H9 (cell line): Measurements from ENCODE around the gene SCIMP. TPM values are rescaled to one million over a fixed set of nuclear protein-coding genes. Genes with fewer than 3 reads are reported as not detected.

Experiments used
- DNase-seq: peaks from one replicate; pipeline ENCODE4 v3.0.0-alpha.2; 2017
- H2AFZ ChIP-seq: one replicate; pipeline ENCODE4 v1.6.1; 2013; ENCODE audit warnings: mild to moderate bottlenecking, low read length, control low read depth, moderate library complexity
- H2AK5ac ChIP-seq: 2 replicates; pipeline ENCODE4 v1.6.1; 2013; ENCODE audit warnings: low read length, control low read depth, mixed read lengths; ENCODE audit not compliant: insufficient read length
- H2BK120ac ChIP-seq: one replicate; pipeline ENCODE4 v1.6.1; 2013; ENCODE audit warnings: low read depth, mild to moderate bottlenecking, low read length, control low read depth, inconsistent platforms; ENCODE audit not compliant: poor library complexity, severe bottlenecking
- H2BK12ac ChIP-seq: 2 replicates; pipeline ENCODE4 v1.6.1; 2013; ENCODE audit warnings: low read length, control low read depth, mixed read lengths, low read depth; ENCODE audit not compliant: insufficient read length
- H2BK15ac ChIP-seq: 2 replicates; pipeline ENCODE4 v1.6.1; 2013; ENCODE audit warnings: low read depth, low read length, control low read depth
- H2BK20ac ChIP-seq: one replicate; pipeline ENCODE4 v1.6.1; 2013; ENCODE audit warnings: low read depth, mild to moderate bottlenecking, low read length, control low read depth, inconsistent platforms; ENCODE audit not compliant: poor library complexity, severe bottlenecking
- H2BK5ac ChIP-seq: 2 replicates; pipeline ENCODE4 v1.6.1; 2013; ENCODE audit warnings: low read length, control low read depth, mixed read lengths; ENCODE audit not compliant: insufficient read length
- H3K14ac ChIP-seq: 2 replicates; pipeline ENCODE4 v1.6.1; 2013; ENCODE audit warnings: low read length, control low read depth; ENCODE audit not compliant: insufficient read depth
- H3K18ac ChIP-seq: 2 replicates; pipeline ENCODE4 v1.6.1; 2013; ENCODE audit warnings: low read depth, mild to moderate bottlenecking, mixed read lengths, low read length, control low read depth; ENCODE audit not compliant: insufficient read length
- H3K23ac ChIP-seq: 2 replicates; pipeline ENCODE4 v1.6.1; 2013; ENCODE audit warnings: low read length, control low read depth, mixed read lengths, low read depth; ENCODE audit not compliant: insufficient read length
- H3K23me2 ChIP-seq: 2 replicates; pipeline ENCODE4 v1.6.1; 2013; ENCODE audit warnings: low read depth, mild to moderate bottlenecking, mixed read lengths, low read length, control low read depth; ENCODE audit not compliant: insufficient read length, poor library complexity, severe bottlenecking
- H3K27ac ChIP-seq: 2 replicates; pipeline ENCODE4 v1.5.1; 2013; ENCODE audit warnings: low read length, control low read depth, mixed read lengths, low read depth; ENCODE audit not compliant: insufficient read length
- H3K27me3 ChIP-seq: 2 replicates; pipeline ENCODE4 v1.6.1; 2013; ENCODE audit warnings: low read length, control low read depth, inconsistent platforms; ENCODE audit not compliant: insufficient read depth
- H3K4ac ChIP-seq: 2 replicates; pipeline ENCODE4 v1.6.1; 2013; ENCODE audit warnings: low read depth, mild to moderate bottlenecking, control low read depth, inconsistent platforms, low read length, moderate library complexity
- H3K4me1 ChIP-seq: 2 replicates; pipeline ENCODE4 v1.6.1; 2013; ENCODE audit warnings: low read length, control low read depth, inconsistent platforms; ENCODE audit not compliant: insufficient read depth
- H3K4me2 ChIP-seq: 2 replicates; pipeline ENCODE4 v1.6.1; 2013; ENCODE audit warnings: low read length, control low read depth, mixed read lengths; ENCODE audit not compliant: insufficient read length, insufficient read depth
- H3K56ac ChIP-seq: 2 replicates; pipeline ENCODE4 v1.6.1; 2013; ENCODE audit warnings: low read depth, mild to moderate bottlenecking, mixed read lengths, low read length, control low read depth; ENCODE audit not compliant: insufficient read length
- H3K79me1 ChIP-seq: 2 replicates; pipeline ENCODE4 v1.6.1; 2013; ENCODE audit warnings: low read depth, mild to moderate bottlenecking, moderate library complexity, low read length, control low read depth, inconsistent platforms; ENCODE audit not compliant: insufficient read depth, poor library complexity, severe bottlenecking
- H3K79me2 ChIP-seq: 2 replicates; pipeline ENCODE4 v1.6.1; 2013; ENCODE audit warnings: low read length, control low read depth, inconsistent platforms; ENCODE audit not compliant: insufficient read depth
- H3K9ac ChIP-seq: 2 replicates; pipeline ENCODE4 v1.6.1; 2013; ENCODE audit warnings: low read length, control low read depth, mixed read lengths; ENCODE audit not compliant: insufficient read length; ENCODE audit errors: extremely low read depth
- H3K9me3 ChIP-seq: one replicate; pipeline ENCODE4 v1.6.1; 2013; ENCODE audit warnings: low read depth, low read length, inconsistent platforms; ENCODE audit not compliant: control insufficient read depth
- H3T11ph ChIP-seq: one replicate; pipeline ENCODE4 v1.6.1; 2013; ENCODE audit warnings: mild to moderate bottlenecking, low read length, control low read depth, inconsistent platforms
- H4K20me1 ChIP-seq: one replicate; pipeline ENCODE4 v1.6.1; 2013; ENCODE audit not compliant: control insufficient read depth, insufficient read length, insufficient read depth
- H4K5ac ChIP-seq: 2 replicates; pipeline ENCODE4 v1.6.1; 2013; ENCODE audit warnings: low read depth, mild to moderate bottlenecking, mixed read lengths, low read length, control low read depth; ENCODE audit not compliant: insufficient read length
- H4K8ac ChIP-seq: replicated peaks from 2 replicates; pipeline ENCODE4 v1.6.1; 2013; ENCODE audit warnings: low read length, control low read depth, mixed read lengths, low read depth; ENCODE audit not compliant: insufficient read length
- H4K91ac ChIP-seq: 2 replicates; pipeline ENCODE4 v1.6.1; 2013; ENCODE audit warnings: low read depth, mild to moderate bottlenecking, moderate library complexity, mixed read lengths, low read length, control low read depth; ENCODE audit not compliant: insufficient read length
- H3K27ac Mint-ChIP-seq, 3 experiments: 2 replicates in 2 of 3; 3 replicates in 1 of 3; pipeline ENCODE4 v1.8.0; 2020 to 2021; ENCODE audit warnings: mixed read lengths in 3 of 3, mild to moderate bottlenecking in 1 of 3, moderate library complexity in 1 of 3
- H3K27me3 Mint-ChIP-seq: 2 replicates; pipeline ENCODE4 v1.8.0; 2021; ENCODE audit warnings: low read depth, mild to moderate bottlenecking, moderate library complexity, mixed read lengths
- H3K36me3 Mint-ChIP-seq, 3 experiments: 2 replicates in 2 of 3; 3 replicates in 1 of 3; pipeline ENCODE4 v1.8.0; 2020 to 2021; ENCODE audit warnings: low read depth in 3 of 3, mixed read lengths in 3 of 3; ENCODE audit not compliant: insufficient read depth in 1 of 3
- H3K4me1 Mint-ChIP-seq, 2 experiments: 2 replicates each; pipeline ENCODE4 v1.8.0; 2020; ENCODE audit warnings: mixed read lengths in 2 of 2
- H3K4me3 Mint-ChIP-seq, 2 experiments: 2 replicates in 1 of 2; 3 replicates in 1 of 2; pipeline ENCODE4 v1.8.0; 2020 to 2021; ENCODE audit warnings: mild to moderate bottlenecking in 2 of 2, mixed read lengths in 2 of 2, moderate library complexity in 1 of 2
- H3K9me3 Mint-ChIP-seq, 2 experiments: 2 replicates in 1 of 2; 3 replicates in 1 of 2; pipeline ENCODE4 v1.8.0; 2020; ENCODE audit warnings: mild to moderate bottlenecking in 2 of 2, mixed read lengths in 2 of 2, moderate library complexity in 1 of 2
- WGBS: extraction: QIAGEN DNeasy Blood & Tissue Kit; methylation state at CpG from one replicate; pipeline ENCODE4 v1.1.7; 2013; ENCODE audit warnings: missing lambda C conversion rate, low lambda C conversion rate, mixed read lengths; ENCODE audit not compliant: insufficient read length; ENCODE audit errors: extremely low coverage; 5-methylcytosine and 5-hydroxymethylcytosine counted together
- total RNA-seq: library from RNA; stranded (reverse); gene quantifications from 2 replicates; pipeline ENCODE4 v1.2.1, GENCODE V29; 2021
- TF ChIP-seq, protein P1 (sequence below): fragments of 200-600 bp; sonication (generic); conservative IDR thresholded peaks from 3 replicates; pipeline ENCODE4 v1.8.0; 2021; ENCODE audit warnings: antibody characterized with exemption, mild to moderate bottlenecking

The SCIMP gene
- total RNA-seq, 1 experiment from 2014 or later, result not detected

GRCh38 chr17:5281814-5282641 lies 47.4 kb upstream of the SCIMP start, which contains the start of gene RABEP1:
Gene RABEP1, plus strand, starts transcription at chr17:5282284. Its CDS starts 203 bp downstream, at chr17:5282487.
- Histone ChIP-seq H2BK12ac (no peak within 1 kb of the TSS), H3K4me2 (peak within 1 kb of the TSS; percentile 82), H4K91ac (no peak within 1 kb of the TSS), H3K9ac (peak within 1 kb of the TSS; percentile 42), H2BK5ac (no peak within 1 kb of the TSS), H4K8ac (no peak within 1 kb of the TSS), H3K79me2 (peaks cover 22% of the 10 kb centered on the region; the same call in 1 of the 2 replicates), H3K4me1 (peaks cover 3% of the 10 kb centered on the region; the same call in 1 of the 2 replicates), H3T11ph (no peak within 1 kb of the TSS), H3K14ac (peak within 1 kb of the TSS; percentile 86; the same call in 1 of the 2 replicates), H3K4ac (no peak within 1 kb of the TSS), H3K79me1 (no peaks in the 10 kb centered on the region), H3K23me2 (peaks cover 7% of the 10 kb centered on the region), H3K56ac (no peak within 1 kb of the TSS), H3K23ac (no peak within 1 kb of the TSS), H4K5ac (no peak within 1 kb of the TSS), H4K20me1 (no peaks in the 10 kb centered on the region), H2BK15ac (no peak within 1 kb of the TSS; the same call in 1 of the 2 replicates), H2BK120ac (no peak within 1 kb of the TSS), H2AFZ (peak within 1 kb of the TSS; percentile 49), H2AK5ac (no peak within 1 kb of the TSS), H3K27me3 (no peaks in the 10 kb centered on the region), H3K27ac (no peak within 1 kb of the TSS), H2BK20ac (no peak within 1 kb of the TSS), H3K9me3 (no peaks in the 10 kb centered on the region), H3K18ac (peak within 1 kb of the TSS; percentile 72)
- Mint-ChIP-seq H3K27ac (peak within 1 kb of the TSS in 2 of 3 experiments; percentile 90 to 93; a peak in 3 of 7 replicates), H3K9me3 (no peaks in the 10 kb centered on the region), H3K36me3 (peaks cover 0 to 5% (median 0%) of the 10 kb centered on the region in 3 experiments; a peak in 4 of 7 replicates), H3K27me3 (peaks cover 2% of the 10 kb centered on the region), H3K4me3 (peak within 1 kb of the TSS; percentile 87 to 92), H3K4me1 (peaks cover 27 to 29% of the 10 kb centered on the region in 2 experiments)
- DNase-seq, result peak; percentile 92
- no CpG with 5 or more reads among the region's 98 CpGs for WGBS
- TF ChIP-seq, protein P1, sequence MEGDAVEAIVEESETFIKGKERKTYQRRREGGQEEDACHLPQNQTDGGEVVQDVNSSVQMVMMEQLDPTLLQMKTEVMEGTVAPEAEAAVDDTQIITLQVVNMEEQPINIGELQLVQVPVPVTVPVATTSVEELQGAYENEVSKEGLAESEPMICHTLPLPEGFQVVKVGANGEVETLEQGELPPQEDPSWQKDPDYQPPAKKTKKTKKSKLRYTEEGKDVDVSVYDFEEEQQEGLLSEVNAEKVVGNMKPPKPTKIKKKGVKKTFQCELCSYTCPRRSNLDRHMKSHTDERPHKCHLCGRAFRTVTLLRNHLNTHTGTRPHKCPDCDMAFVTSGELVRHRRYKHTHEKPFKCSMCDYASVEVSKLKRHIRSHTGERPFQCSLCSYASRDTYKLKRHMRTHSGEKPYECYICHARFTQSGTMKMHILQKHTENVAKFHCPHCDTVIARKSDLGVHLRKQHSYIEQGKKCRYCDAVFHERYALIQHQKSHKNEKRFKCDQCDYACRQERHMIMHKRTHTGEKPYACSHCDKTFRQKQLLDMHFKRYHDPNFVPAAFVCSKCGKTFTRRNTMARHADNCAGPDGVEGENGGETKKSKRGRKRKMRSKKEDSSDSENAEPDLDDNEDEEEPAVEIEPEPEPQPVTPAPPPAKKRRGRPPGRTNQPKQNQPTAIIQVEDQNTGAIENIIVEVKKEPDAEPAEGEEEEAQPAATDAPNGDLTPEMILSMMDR, result peak; percentile 41; the same call in 2 of the 3 replicates
